HepG2 (cell line): ENCODE measurements around the gene TNFAIP8L1. TPM values are rescaled to one million over a fixed set of nuclear protein-coding genes. Genes with fewer than 3 reads are reported as not detected.

Source experiments
- DBP ChIP-seq: sonication (generic); formaldehyde crosslinking; IDR thresholded peaks from 2 replicates; pipeline ENCODE4 v1.4.0; 2020; ENCODE audit warnings: missing genetic modification reagents; ENCODE audit errors: not compliant biosample characterization
- HDAC1 ChIP-seq: sonication (generic); formaldehyde crosslinking; IDR thresholded peaks from 2 replicates; pipeline ENCODE4 v1.5.1; 2020; ENCODE audit warnings: mild to moderate bottlenecking, missing genetic modification reagents
- JUN ChIP-seq: sonication (generic); formaldehyde crosslinking; IDR thresholded peaks from 2 replicates; pipeline ENCODE4 v1.4.0; 2020; ENCODE audit warnings: mild to moderate bottlenecking, missing genetic modification reagents
- MIER2 ChIP-seq: IDR thresholded peaks from 2 replicates; pipeline ENCODE4 v1.6.1; 2016; ENCODE audit warnings: missing biosample characterization, missing genetic modification reagents
- MXD1 ChIP-seq: sonication (generic); formaldehyde crosslinking; IDR thresholded peaks from 2 replicates; pipeline ENCODE4 v1.4.0; 2020; ENCODE audit warnings: mild to moderate bottlenecking, missing genetic modification reagents
- MXD3 ChIP-seq: IDR thresholded peaks from 2 replicates; pipeline ENCODE4 v1.6.1; 2016; ENCODE audit warnings: mild to moderate bottlenecking, missing biosample characterization, missing genetic modification reagents
- NFE2 ChIP-seq: sonication (generic); formaldehyde crosslinking; IDR thresholded peaks from 2 replicates; pipeline ENCODE4 v1.4.0; 2020; ENCODE audit warnings: missing genetic modification reagents
- PBX2 ChIP-seq: IDR thresholded peaks from 2 replicates; pipeline ENCODE4 v1.6.1; 2016; ENCODE audit warnings: control low read depth
- ZMAT5 ChIP-seq: sonication (generic); formaldehyde crosslinking; IDR thresholded peaks from 2 replicates; pipeline ENCODE4 v1.5.0; 2020; ENCODE audit warnings: mild to moderate bottlenecking, low read depth, missing genetic modification reagents, borderline replicate concordance
- ZNF20 ChIP-seq: sonication (generic); formaldehyde crosslinking; IDR thresholded peaks from 2 replicates; pipeline ENCODE4 v1.4.0; 2020; ENCODE audit warnings: mild to moderate bottlenecking, moderate library complexity, missing genetic modification reagents
- ZNF362 ChIP-seq: sonication (generic); formaldehyde crosslinking; IDR thresholded peaks from 2 replicates; pipeline ENCODE4 v1.4.0; 2020; ENCODE audit warnings: missing genetic modification reagents, mild to moderate bottlenecking, borderline replicate concordance
- ZNF407 ChIP-seq: sonication (generic); formaldehyde crosslinking; IDR thresholded peaks from one replicate; pipeline ENCODE4 v1.5.1; 2020; ENCODE audit warnings: mild to moderate bottlenecking, missing genetic modification reagents; ENCODE audit errors: not compliant biosample characterization
- ZNF552 ChIP-seq: sonication (generic); formaldehyde crosslinking; IDR thresholded peaks from 2 replicates; pipeline ENCODE4 v1.9.0; 2022; ENCODE audit warnings: missing genetic modification reagents, mild to moderate bottlenecking, borderline replicate concordance
- polyA plus RNA-seq, 8 experiments: library from polyadenylated mRNA; depleted of rRNA in 3 of 8; stranded (reverse) in 7 of 8; unstranded in 1 of 8; fragments of >200 nt; fragmentation: Illumina TruSeq in 4 of 8; extraction: Trizol in 4 of 8; gene quantifications; 2 replicates each; pipeline versions ENCODE4 v1.2.1 to v1.2.3, GENCODE V29; 2011 to 2016; ENCODE audit warnings: low read depth in 4 of 8, missing spikeins in 1 of 8, mixed read lengths in 1 of 8; ENCODE audit not compliant: insufficient read depth in 1 of 8
- total RNA-seq, 5 experiments: library from RNA; depleted of rRNA; stranded (reverse); fragments of >200 nt; fragmentation: Illumina TruSeq; extraction: Trizol; gene quantifications; 2 replicates each; pipeline ENCODE4 v1.2.3, GENCODE V29; 2016; ENCODE audit warnings: low read depth in 1 of 5

Gene TNFAIP8L1
- total and polyA plus RNA-seq, 2 of the 13 experiments (the other 11 are each of a cell fraction or from before 2014, with no cell fraction given), result 13.4 to 21.4 TPM

GRCh38 chr19:4606921-4607678, 32.2 kb upstream of the TNFAIP8L1 start (continued):
- no peak for TF ChIP-seq ZMAT5 (CRISPR knock-in tag)
- TF ChIP-seq ZNF407 (CRISPR knock-in tag), result no peak
- TF ChIP-seq MIER2 (CRISPR knock-in tag), result no peak
- no peak for TF ChIP-seq ZNF552
- no peak for TF ChIP-seq NFE2 (CRISPR knock-in tag)
- TF ChIP-seq DBP, result no peak
- no peak for TF ChIP-seq PBX2 (CRISPR knock-in tag)
- TF ChIP-seq ZNF20, result no peak
- no peak for TF ChIP-seq JUN (CRISPR knock-in tag)
- TF ChIP-seq MXD3 (CRISPR knock-in tag), result no peak
- no peak for TF ChIP-seq HDAC1 (CRISPR knock-in tag)
- TF ChIP-seq ZNF362 (CRISPR knock-in tag), result no peak
- TF ChIP-seq MXD1 (CRISPR knock-in tag), result 0 out of 2 replicates have a peak, but pooled peaks have one; percentile 26
